Activated naive CD4-positive, alpha-beta T cell treated with anti-CD3 and anti-CD28 coated beads for 36 hours (primary cell): ENCODE data around the gene HSD17B11. TPM values are rescaled to one million over a fixed set of nuclear protein-coding genes. Genes with fewer than 3 reads are reported as not detected.

Experiments
- CTCF ChIA-PET: fragments of 350-600 bp; sonication (Branson Sonifier 250); formaldehyde crosslinking; loops from one replicate; lab custom pipeline; 2021; ENCODE audit warnings: antibody characterized with exemption; lab: Charles Lee
- DNase-seq: peaks from one replicate; pipeline ENCODE4 v3.0.0-alpha.2; 2020
- H3K27ac Mint-ChIP-seq: one replicate; pipeline ENCODE4 v1.8.0; 2021; ENCODE audit warnings: mild to moderate bottlenecking, mixed read lengths
- H3K27me3 Mint-ChIP-seq: one replicate; pipeline ENCODE4 v1.8.0; 2021; ENCODE audit warnings: low read depth, mixed read lengths
- H3K36me3 Mint-ChIP-seq: one replicate; pipeline ENCODE4 v1.8.0; 2021; ENCODE audit warnings: low read depth, mixed read lengths
- H3K4me1 Mint-ChIP-seq: one replicate; pipeline ENCODE4 v1.8.0; 2021; ENCODE audit warnings: low read depth, mixed read lengths
- H3K4me3 Mint-ChIP-seq: one replicate; pipeline ENCODE4 v1.8.0; 2021; ENCODE audit warnings: mild to moderate bottlenecking, moderate library complexity, mixed read lengths
- H3K9me3 Mint-ChIP-seq: one replicate; pipeline ENCODE4 v1.8.0; 2021; ENCODE audit warnings: mixed read lengths
- intact Hi-C: fragments of 100-400 bp; cut with micrococcal nuclease; formaldehyde crosslinking; loops from one replicate; pipeline ENCODE4 v1.15.1; 2023
- total RNA-seq, 2 experiments: library from RNA; stranded (reverse); gene quantifications; one replicate each; pipeline ENCODE4 v1.2.3, GENCODE V29; 2021

HSD17B11 gene
- total RNA-seq, 2 experiments from 2014 or later: 14.2 to 15.9 TPM

- H3K27me3 Mint-ChIP-seq: no peaks in the 10 kb centered on the region
- peaks cover 13% of the 10 kb centered on the region for H3K4me1 Mint-ChIP-seq
- intact Hi-C loops: no loop called here
- peaks cover 8% of the 10 kb centered on the region for H3K9me3 Mint-ChIP-seq
- no peak overlapping the region for H3K27ac Mint-ChIP-seq
- no peak for DNase-seq
- CTCF ChIA-PET: interaction anchor here (0.6 to 1.7 kb wide), 5 partner anchors 9 to 260 kb away, joined by 3 to 8 read pairs (median 3); partner anchors contain the start of gene HSD17B11
- peaks cover 6% of the 10 kb centered on the region for H3K36me3 Mint-ChIP-seq
- H3K4me3 Mint-ChIP-seq: no peak overlapping the region
Observed at GRCh38 chr4:87382116-87382515, 8.9 kb downstream of the HSD17B11 start.

- CTCF ChIA-PET: interaction anchor here (0.5 to 6.0 kb wide), 6 partner anchors 11 to 471 kb away, joined by 3 to 74 read pairs (median 6); no protein-coding TSS in a partner anchor
- Mint-ChIP-seq H3K36me3 (peaks cover 4% of the 10 kb centered on the region), H3K27ac (no peak overlapping the region)
Observed at GRCh38 chr4:87377816-87378215, 13.2 kb downstream of the HSD17B11 start.

GRCh38 chr4:87375719-87376291 lies 15.2 kb downstream of the HSD17B11 start:
- no peak for DNase-seq
- H3K9me3 Mint-ChIP-seq: no peaks in the 10 kb centered on the region
- intact Hi-C loops: loop anchor here (1.0 to 10.0 kb wide), 4 partner anchors 46 to 469 kb away; partner anchors contain the start of gene NUDT9
- H3K27me3 Mint-ChIP-seq: no peaks in the 10 kb centered on the region
- H3K4me3 Mint-ChIP-seq: no peak overlapping the region
- H3K27ac Mint-ChIP-seq: no peak overlapping the region
- peaks cover 5% of the 10 kb centered on the region for H3K36me3 Mint-ChIP-seq
- CTCF ChIA-PET: interaction anchor here (0.6 to 6.0 kb wide), 24 partner anchors 9 to 473 kb away, joined by 3 to 74 read pairs (median 4); partner anchors contain the start of genes HSD17B11 and NUDT9
- H3K4me1 Mint-ChIP-seq: no peaks in the 10 kb centered on the region

More at GRCh38 chr4:87377816-87378215, 13.2 kb downstream of the HSD17B11 start:
- H3K9me3 Mint-ChIP-seq: no peaks in the 10 kb centered on the region
- H3K4me1 Mint-ChIP-seq: no peaks in the 10 kb centered on the region
- intact Hi-C loops: loop anchor here (10.0 kb wide), 2 partner anchors 233 to 467 kb away; no protein-coding TSS in a partner anchor
- H3K27me3 Mint-ChIP-seq: no peaks in the 10 kb centered on the region
- no peak overlapping the region for H3K4me3 Mint-ChIP-seq
- DNase-seq: no peak

GRCh38 chr4:87370068-87370467 lies 20.9 kb downstream of the HSD17B11 start:
- H3K36me3 Mint-ChIP-seq: peaks cover 13% of the 10 kb centered on the region
- H3K4me1 Mint-ChIP-seq: no peaks in the 10 kb centered on the region
- DNase-seq: no peak
- no peaks in the 10 kb centered on the region for H3K27me3 Mint-ChIP-seq
- no peak overlapping the region for H3K4me3 Mint-ChIP-seq
- H3K9me3 Mint-ChIP-seq: no peaks in the 10 kb centered on the region
- CTCF ChIA-PET: interaction anchor here (0.6 to 1.2 kb wide), 2 partner anchors 14 to 447 kb away, joined by 3 read pairs; no protein-coding TSS in a partner anchor
- H3K27ac Mint-ChIP-seq: no peak overlapping the region
- intact Hi-C loops: loop anchor here (10.0 kb wide), 2 partner anchors 225 to 475 kb away; no protein-coding TSS in a partner anchor

GRCh38 chr4:87366521-87367162 lies 24.3 kb downstream of the HSD17B11 start:
- CTCF ChIA-PET: interaction anchor here (0.8 kb wide), 1 partner anchor 9 kb away, joined by 3 read pairs; no protein-coding TSS in a partner anchor
- intact Hi-C loops: no loop called here
- Mint-ChIP-seq H3K4me3 (no peak overlapping the region), H3K27me3 (no peaks in the 10 kb centered on the region), H3K36me3 (peaks cover 16% of the 10 kb centered on the region), H3K4me1 (no peaks in the 10 kb centered on the region), H3K9me3 (no peaks in the 10 kb centered on the region), H3K27ac (no peak overlapping the region)
- no peak for DNase-seq

GRCh38 chr4:87365348-87365747 lies 25.6 kb downstream of the HSD17B11 start:
- DNase-seq: no peak
- H3K36me3 Mint-ChIP-seq: peaks cover 13% of the 10 kb centered on the region
- H3K27me3 Mint-ChIP-seq: no peaks in the 10 kb centered on the region
- no peaks in the 10 kb centered on the region for H3K4me1 Mint-ChIP-seq
- CTCF ChIA-PET: interaction anchor here (0.7 to 1.3 kb wide), 2 partner anchors 10 to 78 kb away, joined by 3 read pairs; no protein-coding TSS in a partner anchor
- H3K4me3 Mint-ChIP-seq: no peak overlapping the region
- H3K9me3 Mint-ChIP-seq: no peaks in the 10 kb centered on the region
- H3K27ac Mint-ChIP-seq: no peak overlapping the region
- intact Hi-C loops: no loop called here

- intact Hi-C loops: no loop called here
- Mint-ChIP-seq H3K9me3 (no peaks in the 10 kb centered on the region), H3K27ac (no peak overlapping the region), H3K36me3 (peaks cover 14% of the 10 kb centered on the region), H3K4me1 (no peaks in the 10 kb centered on the region), H3K4me3 (no peak overlapping the region), H3K27me3 (no peaks in the 10 kb centered on the region)
- CTCF ChIA-PET: interaction anchor here (0.7 to 2.5 kb wide), 2 partner anchors 12 to 1132 kb away, joined by 4 to 17 read pairs; no protein-coding TSS in a partner anchor
- no peak for DNase-seq
Observed at GRCh38 chr4:87363552-87363951, 27.4 kb downstream of the HSD17B11 start.

- Mint-ChIP-seq H3K4me1 (no peaks in the 10 kb centered on the region), H3K27ac (no peak overlapping the region), H3K36me3 (peaks cover 12% of the 10 kb centered on the region), H3K9me3 (no peaks in the 10 kb centered on the region), H3K27me3 (no peaks in the 10 kb centered on the region), H3K4me3 (no peak overlapping the region)
- CTCF ChIA-PET: no interaction called here
- no peak for DNase-seq
- intact Hi-C loops: no loop called here
Observed at GRCh38 chr4:87360338-87360935, 30.6 kb downstream of the HSD17B11 start.

- H3K27me3 Mint-ChIP-seq: no peaks in the 10 kb centered on the region
- H3K27ac Mint-ChIP-seq: no peak overlapping the region
- H3K4me3 Mint-ChIP-seq: no peak overlapping the region
- no peak for DNase-seq
- intact Hi-C loops: no loop called here
- CTCF ChIA-PET: interaction anchor here (0.6 kb wide), 1 partner anchor 228 kb away, joined by 3 read pairs; no protein-coding TSS in a partner anchor
- H3K4me1 Mint-ChIP-seq: no peaks in the 10 kb centered on the region
- no peaks in the 10 kb centered on the region for H3K9me3 Mint-ChIP-seq
- H3K36me3 Mint-ChIP-seq: peaks cover 9% of the 10 kb centered on the region
Observed at GRCh38 chr4:87359258-87359657, 31.7 kb downstream of the HSD17B11 start.

- H3K4me1 Mint-ChIP-seq: no peaks in the 10 kb centered on the region
- CTCF ChIA-PET: interaction anchor here (1.1 to 2.9 kb wide), 2 partner anchors 13 to 19 kb away, joined by 3 to 9 read pairs; no protein-coding TSS in a partner anchor
- no peak overlapping the region for H3K4me3 Mint-ChIP-seq
- intact Hi-C loops: no loop called here
- no peak for DNase-seq
- H3K27me3 Mint-ChIP-seq: no peaks in the 10 kb centered on the region
- no peak overlapping the region for H3K27ac Mint-ChIP-seq
- peaks cover 11% of the 10 kb centered on the region for H3K36me3 Mint-ChIP-seq
- no peaks in the 10 kb centered on the region for H3K9me3 Mint-ChIP-seq
Observed at GRCh38 chr4:87356832-87357526, 34.0 kb downstream of the HSD17B11 start.

- no peaks in the 10 kb centered on the region for H3K9me3 Mint-ChIP-seq
- CTCF ChIA-PET: interaction anchor here (0.9 to 1.0 kb wide), 2 partner anchors 37 to 111 kb away, joined by 4 to 5 read pairs; partner anchors contain the start of gene HSD17B11
- H3K4me3 Mint-ChIP-seq: no peak overlapping the region
- DNase-seq: no peak
- no peaks in the 10 kb centered on the region for H3K27me3 Mint-ChIP-seq
- no peak overlapping the region for H3K27ac Mint-ChIP-seq
- H3K4me1 Mint-ChIP-seq: no peaks in the 10 kb centered on the region
- intact Hi-C loops: loop anchor here (5.0 kb wide), 2 partner anchors 113 to 493 kb away; no protein-coding TSS in a partner anchor
- peaks cover 11% of the 10 kb centered on the region for H3K36me3 Mint-ChIP-seq
Observed at GRCh38 chr4:87354168-87355102, 36.6 kb downstream of the HSD17B11 start.
